ENCODE data around the gene KLK5.
"Not testable (repeated sequence)": the region's sequence is repeated elsewhere in the genome, so short reads cannot be mapped to it uniquely, and the experiment has no call there.

The KLK5 gene

DNA sequence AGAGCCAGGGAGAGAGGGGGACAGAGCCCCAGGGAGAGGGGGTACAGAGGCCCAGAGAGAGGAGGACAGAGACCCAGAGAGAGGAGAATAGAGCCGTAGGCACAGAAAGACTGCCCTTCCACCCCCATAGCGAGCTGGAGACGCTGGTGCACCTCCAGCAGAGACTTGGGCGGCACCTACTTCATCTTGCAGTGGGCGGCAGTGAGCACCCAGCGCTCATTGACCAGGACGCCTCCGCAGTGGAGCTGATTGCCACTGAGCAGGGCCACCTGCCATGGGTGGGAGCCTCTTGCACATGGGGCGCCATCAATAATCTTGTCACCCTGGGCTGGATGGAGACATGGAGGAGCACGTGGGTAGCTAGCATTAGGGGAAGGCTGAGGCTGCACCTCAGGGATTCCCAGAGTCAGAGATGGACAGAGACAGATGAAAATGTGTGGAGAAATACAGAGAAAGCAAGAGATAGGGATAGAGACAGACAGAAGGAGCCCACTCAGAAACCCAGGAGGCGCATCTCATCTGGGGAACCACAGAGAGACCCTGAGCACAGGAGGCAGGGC lies 28.8 kb upstream of the KLK5 start:
- no peaks in the 10 kb centered on the region for H3K4me1 ChIP-seq (ENCODE audit: control insufficient read depth in 1 of 2, insufficient read depth in 2 of 2, low read length in 2 of 2)
- H3K4me3 ChIP-seq (ENCODE audit: low read depth in 1 of 2, low read length in 2 of 2) = no peak overlapping the region
- no peaks in the 10 kb centered on the region for H3K27me3 ChIP-seq (ENCODE audit: low read depth, low read length)
- H3K9me3 ChIP-seq (ENCODE audit: control insufficient read depth in 1 of 2, low read length in 2 of 2) = peaks cover 0 to 3% of the 10 kb centered on the region in 2 donors
- no peaks in the 10 kb centered on the region for H3K36me3 ChIP-seq (ENCODE audit: control insufficient read depth in 1 of 2, insufficient read depth in 2 of 2, low read length in 2 of 2)
- H3K27ac ChIP-seq (ENCODE audit: low read length) = no peak overlapping the region

DNA sequence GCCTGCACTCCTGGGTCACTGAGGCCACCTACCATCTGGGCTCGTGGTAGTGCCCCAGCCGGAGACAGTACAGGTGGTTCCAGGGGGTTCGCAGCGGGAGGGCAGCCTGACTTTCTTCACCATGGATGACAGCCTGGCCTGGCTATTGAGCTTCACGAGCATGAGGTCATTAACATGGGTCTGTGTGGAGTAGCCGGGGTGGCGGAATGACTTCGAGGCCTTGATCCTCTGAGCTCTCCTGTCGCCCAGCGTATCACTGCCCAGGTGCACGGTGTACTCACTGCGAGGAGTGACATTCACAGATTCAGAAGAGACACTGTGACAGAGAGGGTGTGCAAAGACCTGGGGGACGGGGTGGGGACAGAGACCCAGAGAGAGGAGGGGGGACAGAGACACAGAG lies 27.4 kb upstream of the KLK5 start:
- H3K27me3 ChIP-seq (ENCODE audit: low read depth, low read length) = no peaks in the 10 kb centered on the region
- H3K9me3 ChIP-seq (ENCODE audit: control insufficient read depth in 1 of 2, low read length in 2 of 2) = peaks cover 0 to 3% of the 10 kb centered on the region in 2 donors
- H3K36me3 ChIP-seq (ENCODE audit: control insufficient read depth in 1 of 2, insufficient read depth in 2 of 2, low read length in 2 of 2) = no peaks in the 10 kb centered on the region
- no peak overlapping the region for H3K4me3 ChIP-seq (ENCODE audit: low read depth in 1 of 2, low read length in 2 of 2)
- no peaks in the 10 kb centered on the region for H3K4me1 ChIP-seq (ENCODE audit: control insufficient read depth in 1 of 2, insufficient read depth in 2 of 2, low read length in 2 of 2)
- no peak overlapping the region for H3K27ac ChIP-seq (ENCODE audit: low read length)

DNA sequence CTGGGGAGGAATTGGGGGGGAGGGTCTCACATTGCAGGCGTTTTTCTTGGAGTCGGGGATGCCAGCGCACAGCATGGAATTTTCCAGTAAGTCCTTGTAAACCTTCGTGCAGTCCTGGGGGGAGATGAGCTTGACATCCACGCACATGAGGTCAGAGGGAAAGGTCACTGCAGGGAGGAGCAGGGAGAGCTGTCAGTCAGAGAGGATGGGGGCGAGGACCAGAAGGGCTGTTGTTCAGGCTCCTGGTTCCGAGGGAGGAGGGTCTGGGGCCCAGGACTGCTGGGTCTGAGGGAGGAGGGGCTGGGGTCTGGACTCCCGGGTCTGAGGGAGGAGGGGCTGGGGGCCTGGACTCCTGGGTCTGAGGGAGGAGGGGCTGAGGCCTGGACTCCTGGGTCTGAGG lies 26.9 kb upstream of the KLK5 start:
- Histone ChIP-seq H3K36me3 (ENCODE audit: control insufficient read depth in 1 of 2, insufficient read depth in 2 of 2, low read length in 2 of 2) (no peaks in the 10 kb centered on the region), H3K4me3 (ENCODE audit: low read depth in 1 of 2, low read length in 2 of 2) (no peak overlapping the region), H3K9me3 (ENCODE audit: control insufficient read depth in 1 of 2, low read length in 2 of 2) (no peaks in the 10 kb centered on the region), H3K4me1 (ENCODE audit: control insufficient read depth in 1 of 2, insufficient read depth in 2 of 2, low read length in 2 of 2) (no peaks in the 10 kb centered on the region), H3K27me3 (ENCODE audit: low read depth, low read length) (no peaks in the 10 kb centered on the region), H3K27ac (ENCODE audit: low read length) (no peak overlapping the region)

DNA sequence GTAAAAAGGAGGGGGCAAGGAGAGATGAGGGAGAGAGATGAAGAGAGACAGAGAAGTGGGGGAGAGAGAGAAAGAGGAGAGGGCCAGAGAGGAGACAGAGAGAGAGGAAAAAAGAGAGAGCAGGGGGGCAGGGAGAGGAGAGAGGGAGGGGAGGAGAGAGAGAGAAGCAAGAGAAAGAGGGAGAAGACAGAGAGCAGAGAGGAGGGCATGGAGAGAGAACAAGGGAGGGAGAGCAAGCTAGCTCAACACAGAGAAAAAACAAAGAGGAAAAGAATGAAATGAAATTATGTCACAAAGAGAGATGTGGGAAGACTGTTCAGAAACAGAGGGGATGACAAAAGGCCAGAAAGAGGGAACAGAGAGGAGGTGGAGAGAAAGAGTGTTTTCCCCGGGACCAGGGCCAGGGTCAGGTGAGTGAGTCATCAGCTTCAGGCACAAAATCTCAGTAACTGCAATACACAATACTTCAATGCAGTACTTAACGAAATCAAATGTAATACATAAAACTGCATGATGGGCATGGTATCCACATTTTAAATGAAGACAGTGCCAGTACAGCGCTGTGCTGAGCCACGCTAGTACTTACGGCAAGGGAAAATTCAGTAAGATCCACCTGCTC lies 26.0 kb upstream of the KLK5 start:
- H3K9me3 ChIP-seq (ENCODE audit: control insufficient read depth in 1 of 2, low read length in 2 of 2) = no peaks in the 10 kb centered on the region
- H3K4me3 ChIP-seq (ENCODE audit: low read depth in 1 of 2, low read length in 2 of 2) = no peak overlapping the region
- no peaks in the 10 kb centered on the region for H3K36me3 ChIP-seq (ENCODE audit: control insufficient read depth in 1 of 2, insufficient read depth in 2 of 2, low read length in 2 of 2)
- no peaks in the 10 kb centered on the region for H3K4me1 ChIP-seq (ENCODE audit: control insufficient read depth in 1 of 2, insufficient read depth in 2 of 2, low read length in 2 of 2)
- H3K27ac ChIP-seq (ENCODE audit: low read length) = no peak overlapping the region
- no peaks in the 10 kb centered on the region for H3K27me3 ChIP-seq (ENCODE audit: low read depth, low read length)

DNA sequence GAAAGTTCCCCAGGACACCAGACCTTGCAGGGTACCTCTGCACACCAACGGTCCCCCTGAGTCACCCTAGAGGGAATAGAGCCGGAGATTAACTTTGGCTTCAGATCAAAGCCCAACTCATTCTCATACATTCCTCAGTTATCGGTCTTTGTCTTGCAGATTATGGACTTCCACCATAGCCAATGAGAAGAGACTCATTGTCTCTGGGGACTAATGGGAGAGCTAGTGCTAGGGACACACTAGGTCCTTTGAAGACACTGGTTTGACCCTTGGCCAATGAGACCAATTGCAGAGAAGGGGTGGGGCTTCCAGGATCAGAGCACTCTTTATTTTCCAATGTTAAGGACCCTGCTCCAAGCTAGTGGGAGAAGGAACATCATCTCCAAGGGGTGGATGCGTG lies 24.8 kb upstream of the KLK5 start:
- no peaks in the 10 kb centered on the region for H3K27me3 ChIP-seq (ENCODE audit: low read depth, low read length)
- H3K36me3 ChIP-seq (ENCODE audit: control insufficient read depth in 1 of 2, insufficient read depth in 2 of 2, low read length in 2 of 2) = no peaks in the 10 kb centered on the region
- no peak overlapping the region for H3K4me3 ChIP-seq (ENCODE audit: low read depth in 1 of 2, low read length in 2 of 2)
- H3K4me1 ChIP-seq (ENCODE audit: control insufficient read depth in 1 of 2, insufficient read depth in 2 of 2, low read length in 2 of 2) = no peaks in the 10 kb centered on the region
- H3K9me3 ChIP-seq (ENCODE audit: control insufficient read depth in 1 of 2, low read length in 2 of 2) = no peaks in the 10 kb centered on the region
- no peak overlapping the region for H3K27ac ChIP-seq (ENCODE audit: low read length)

DNA sequence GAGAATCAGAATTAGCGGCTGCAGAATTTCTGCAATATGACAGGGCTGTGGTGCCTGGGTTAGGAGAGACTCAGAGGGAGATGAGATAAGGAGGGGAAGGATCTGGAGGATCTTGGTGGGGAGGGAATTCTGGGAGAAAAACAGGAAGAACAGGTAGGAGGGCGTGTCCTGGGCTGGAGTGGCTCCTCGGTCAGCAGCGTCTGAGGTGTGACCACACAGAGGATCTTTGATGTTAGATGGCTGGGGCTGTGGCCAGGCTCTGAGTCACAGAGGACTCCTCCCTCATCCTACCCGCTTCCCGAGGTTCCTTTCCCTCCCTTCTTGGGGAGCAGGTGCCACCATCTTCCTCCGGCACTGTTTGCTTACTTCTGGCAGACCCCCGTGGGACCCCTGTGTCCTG lies 22.9 kb upstream of the KLK5 start:
- Histone ChIP-seq H3K4me3 (ENCODE audit: low read depth in 1 of 2, low read length in 2 of 2) (no peak overlapping the region), H3K27ac (ENCODE audit: low read length) (no peak overlapping the region), H3K4me1 (ENCODE audit: control insufficient read depth in 1 of 2, insufficient read depth in 2 of 2, low read length in 2 of 2) (no peaks in the 10 kb centered on the region), H3K27me3 (ENCODE audit: low read depth, low read length) (no peaks in the 10 kb centered on the region), H3K9me3 (ENCODE audit: control insufficient read depth in 1 of 2, low read length in 2 of 2) (no peaks in the 10 kb centered on the region), H3K36me3 (ENCODE audit: control insufficient read depth in 1 of 2, insufficient read depth in 2 of 2, low read length in 2 of 2) (no peaks in the 10 kb centered on the region)

DNA sequence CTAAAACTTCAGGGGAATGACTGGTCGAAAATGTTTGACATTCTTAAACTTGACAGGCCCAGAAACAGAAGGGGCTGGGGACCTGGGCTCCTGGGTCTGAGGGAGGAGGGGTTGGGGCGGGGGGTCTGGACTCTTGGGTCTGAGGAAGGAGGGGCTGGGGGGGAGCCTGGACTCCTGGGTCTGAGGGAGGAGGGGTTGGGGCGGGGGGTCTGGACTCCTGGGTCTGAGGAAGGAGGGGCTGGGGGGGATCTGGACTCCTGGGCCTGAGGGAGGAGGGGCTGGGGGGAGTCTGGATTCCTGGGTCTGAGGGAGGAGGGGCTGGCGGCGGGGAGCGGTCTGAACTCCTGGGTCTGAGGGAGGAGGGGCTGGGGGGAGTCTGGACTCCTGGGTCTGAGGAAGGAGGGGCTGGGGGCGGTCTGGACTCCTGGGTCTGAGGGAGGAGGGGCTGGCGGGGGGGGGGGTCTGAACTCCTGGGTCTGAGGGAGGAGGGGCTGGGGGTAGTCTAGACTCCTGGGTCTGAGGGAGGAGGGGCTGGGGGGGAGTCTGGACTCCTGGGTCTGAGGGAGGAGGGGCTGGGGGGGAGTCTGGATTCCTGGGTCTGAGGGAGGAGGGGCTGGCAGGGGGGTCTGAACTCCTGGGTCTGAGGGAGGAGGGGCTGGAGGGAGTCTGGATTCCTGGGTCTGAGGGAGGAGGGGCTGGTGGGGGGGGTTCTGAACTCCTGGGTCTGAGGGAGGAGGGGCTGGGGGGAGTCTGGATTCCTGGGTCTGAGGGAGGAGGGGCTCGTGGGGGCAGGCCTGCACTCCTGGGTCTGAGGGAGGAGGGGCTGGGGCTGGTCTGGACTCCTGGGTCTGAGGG lies 22.1 kb upstream of the KLK5 start:
- H3K4me1 ChIP-seq (ENCODE audit: control insufficient read depth in 1 of 2, insufficient read depth in 2 of 2, low read length in 2 of 2) = no peaks in the 10 kb centered on the region
- no peak overlapping the region for H3K27ac ChIP-seq (ENCODE audit: low read length)
- no peaks in the 10 kb centered on the region for H3K9me3 ChIP-seq (ENCODE audit: control insufficient read depth in 1 of 2, low read length in 2 of 2)
- no peaks in the 10 kb centered on the region for H3K36me3 ChIP-seq (ENCODE audit: control insufficient read depth in 1 of 2, insufficient read depth in 2 of 2, low read length in 2 of 2)
- H3K4me3 ChIP-seq (ENCODE audit: low read depth in 1 of 2, low read length in 2 of 2) = no peak overlapping the region
- H3K27me3 ChIP-seq (ENCODE audit: low read depth, low read length) = no peaks in the 10 kb centered on the region

DNA sequence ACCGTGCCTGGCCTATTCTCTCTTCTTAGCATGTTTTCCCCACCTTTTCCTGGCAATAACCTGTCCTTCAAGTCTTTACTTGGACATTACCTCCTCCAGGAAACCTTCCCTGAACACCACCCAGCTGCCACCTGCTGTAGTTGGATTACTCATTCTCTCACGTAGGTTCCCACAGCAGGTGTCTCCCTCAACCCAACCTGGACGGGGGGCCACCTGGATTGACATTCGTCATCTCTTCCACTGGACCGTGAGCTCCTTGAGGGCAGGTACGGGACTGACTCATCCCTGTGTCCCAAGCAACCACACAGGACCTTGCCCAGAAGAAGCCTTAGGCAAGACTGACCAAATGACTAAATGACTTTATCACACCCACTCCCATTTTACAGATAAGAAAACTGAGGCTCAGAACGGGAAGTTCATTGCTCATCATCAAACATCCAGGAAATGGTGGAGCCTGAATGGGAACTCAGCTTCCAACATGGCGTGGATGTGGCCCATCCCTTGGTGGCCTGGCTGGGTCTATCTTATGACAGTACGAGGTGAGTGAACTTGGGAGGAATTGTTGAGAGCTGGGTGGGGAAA lies 20.0 kb upstream of the KLK5 start:
- Histone ChIP-seq H3K4me3 (ENCODE audit: low read depth in 1 of 2, low read length in 2 of 2) (no peak overlapping the region), H3K27me3 (ENCODE audit: low read depth, low read length) (no peaks in the 10 kb centered on the region), H3K4me1 (ENCODE audit: control insufficient read depth in 1 of 2, insufficient read depth in 2 of 2, low read length in 2 of 2) (no peaks in the 10 kb centered on the region), H3K27ac (ENCODE audit: low read length) (no peak overlapping the region), H3K36me3 (ENCODE audit: control insufficient read depth in 1 of 2, insufficient read depth in 2 of 2, low read length in 2 of 2) (no peaks in the 10 kb centered on the region), H3K9me3 (ENCODE audit: control insufficient read depth in 1 of 2, low read length in 2 of 2) (no peaks in the 10 kb centered on the region)

DNA sequence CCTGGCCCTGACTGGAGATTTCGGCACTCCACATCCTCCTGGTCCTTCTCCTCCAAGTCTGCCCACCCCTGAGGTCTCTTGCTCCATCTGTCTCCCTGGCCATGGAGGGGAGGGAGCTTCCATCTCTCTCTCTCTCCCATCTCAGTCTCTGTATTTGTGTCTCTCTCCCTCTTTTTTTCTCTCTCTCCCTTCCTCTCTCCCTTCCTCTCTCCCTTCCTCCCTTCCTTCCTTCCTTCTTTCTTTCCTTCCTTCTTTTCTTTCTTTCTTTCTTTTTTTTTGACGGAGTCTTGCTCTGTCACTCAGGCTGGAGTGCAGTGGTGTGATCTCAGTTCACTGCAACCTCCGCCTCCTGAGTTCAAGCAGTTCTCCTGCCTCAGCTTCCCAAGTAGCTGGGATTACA lies 17.0 kb upstream of the KLK5 start:
- not testable (repeated sequence) for H3K36me3 ChIP-seq (ENCODE audit: control insufficient read depth in 1 of 2, insufficient read depth in 2 of 2, low read length in 2 of 2); H3K4me3 ChIP-seq (ENCODE audit: low read depth in 1 of 2, low read length in 2 of 2); H3K27me3 ChIP-seq (ENCODE audit: low read depth, low read length); H3K27ac ChIP-seq (ENCODE audit: low read length); H3K9me3 ChIP-seq (ENCODE audit: control insufficient read depth in 1 of 2, low read length in 2 of 2); H3K4me1 ChIP-seq (ENCODE audit: control insufficient read depth in 1 of 2, insufficient read depth in 2 of 2, low read length in 2 of 2)

DNA sequence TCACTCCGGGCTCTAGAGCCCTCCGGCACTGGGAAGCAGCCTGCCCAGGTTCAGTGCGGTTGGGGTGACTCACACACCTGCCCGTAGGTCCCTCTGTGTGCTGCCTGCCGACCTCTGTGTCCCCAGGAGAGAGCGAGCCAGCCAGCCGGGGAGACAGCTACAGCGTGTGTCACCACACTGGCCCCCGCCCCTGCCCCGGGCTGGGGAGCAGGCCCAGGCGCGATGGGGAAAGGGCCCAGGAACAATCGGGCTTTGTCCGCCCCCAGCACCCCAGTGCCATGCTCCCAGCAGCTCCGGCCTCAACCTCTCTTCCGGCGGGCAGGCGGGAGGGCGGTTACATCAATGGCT lies 16.5 kb upstream of the KLK5 start, which contains the start of gene KLK6:
Gene KLK6 (minus strand): TSS at position 179 of the 348 bp plus-strand sequence. CDS start 1,487 bp downstream, outside the sequence.
- no peaks in the 10 kb centered on the region for H3K36me3 ChIP-seq (ENCODE audit: control insufficient read depth in 1 of 2, insufficient read depth in 2 of 2, low read length in 2 of 2)
- H3K4me3 ChIP-seq (ENCODE audit: low read depth in 1 of 2, low read length in 2 of 2) = no peak within 1 kb of the TSS
- H3K27ac ChIP-seq (ENCODE audit: low read length) = no peak within 1 kb of the TSS
- H3K4me1 ChIP-seq (ENCODE audit: control insufficient read depth in 1 of 2, insufficient read depth in 2 of 2, low read length in 2 of 2) = no peaks in the 10 kb centered on the region
- H3K9me3 ChIP-seq (ENCODE audit: control insufficient read depth in 1 of 2, low read length in 2 of 2) = no peaks in the 10 kb centered on the region
- H3K27me3 ChIP-seq (ENCODE audit: low read depth, low read length) = no peaks in the 10 kb centered on the region

DNA sequence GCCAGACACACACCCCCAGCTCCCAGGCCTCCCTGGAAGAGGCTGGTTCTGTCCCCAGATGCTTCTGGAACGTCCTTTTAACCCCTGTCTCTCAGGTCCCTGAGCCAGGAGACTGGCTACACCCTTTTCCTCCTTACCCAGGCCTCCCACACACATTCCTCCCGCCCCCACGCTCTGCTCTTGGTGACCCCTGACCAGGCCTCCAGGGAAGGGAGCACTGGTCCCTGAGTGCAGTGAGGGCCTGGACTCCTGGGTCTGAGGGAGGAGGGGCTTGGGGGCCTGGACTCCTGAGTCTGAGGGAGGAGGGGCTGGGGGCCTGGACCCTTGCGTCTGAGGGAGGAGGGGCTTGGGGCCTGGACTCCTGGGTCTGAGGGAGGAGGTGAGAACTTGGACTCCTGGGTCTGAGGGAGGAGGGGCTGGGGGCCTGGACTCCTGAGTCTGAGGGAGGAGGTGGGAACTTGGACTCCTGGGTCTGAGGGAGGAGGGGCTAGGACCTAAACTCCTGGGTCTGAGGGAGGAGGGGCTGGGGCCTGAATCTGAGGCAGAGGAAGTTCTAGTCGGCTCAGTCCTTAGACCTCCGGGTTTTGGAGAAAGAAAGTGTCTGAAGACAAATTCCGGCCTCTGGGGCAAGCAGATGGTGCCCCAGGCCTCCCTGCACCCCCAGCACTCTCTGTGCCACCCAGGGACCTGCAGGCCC lies 16.0 kb upstream of the KLK5 start:
- no peaks in the 10 kb centered on the region for H3K4me1 ChIP-seq (ENCODE audit: control insufficient read depth in 1 of 2, insufficient read depth in 2 of 2, low read length in 2 of 2)
- no peak overlapping the region for H3K4me3 ChIP-seq (ENCODE audit: low read depth in 1 of 2, low read length in 2 of 2)
- no peaks in the 10 kb centered on the region for H3K9me3 ChIP-seq (ENCODE audit: control insufficient read depth in 1 of 2, low read length in 2 of 2)
- H3K27ac ChIP-seq (ENCODE audit: low read length) = no peak overlapping the region
- no peaks in the 10 kb centered on the region for H3K36me3 ChIP-seq (ENCODE audit: control insufficient read depth in 1 of 2, insufficient read depth in 2 of 2, low read length in 2 of 2)
- peaks cover 2% of the 10 kb centered on the region for H3K27me3 ChIP-seq (ENCODE audit: low read depth, low read length)

Data from muscle layer of duodenum (tissue), 2 donors.